HG02852 (cell line): ENCODE data around the gene VWA5B2.
"Not testable (repeated sequence)": the region's sequence is repeated elsewhere in the genome, so short reads cannot be mapped to it uniquely, and the experiment has no call there.

Experiments used
- ATAC-seq: cut with Tn5 transposase; IDR thresholded peaks from one replicate; pipeline ENCODE4 v1.9.1; 2021; ENCODE audit warnings: mild to moderate bottlenecking, moderate library complexity; ENCODE audit not compliant: unreplicated experiment

VWA5B2 gene

GRCh38 chr3:184241141-184241446, 11.7 kb downstream of the VWA5B2 start:
- no peak for ATAC-seq

DNA sequence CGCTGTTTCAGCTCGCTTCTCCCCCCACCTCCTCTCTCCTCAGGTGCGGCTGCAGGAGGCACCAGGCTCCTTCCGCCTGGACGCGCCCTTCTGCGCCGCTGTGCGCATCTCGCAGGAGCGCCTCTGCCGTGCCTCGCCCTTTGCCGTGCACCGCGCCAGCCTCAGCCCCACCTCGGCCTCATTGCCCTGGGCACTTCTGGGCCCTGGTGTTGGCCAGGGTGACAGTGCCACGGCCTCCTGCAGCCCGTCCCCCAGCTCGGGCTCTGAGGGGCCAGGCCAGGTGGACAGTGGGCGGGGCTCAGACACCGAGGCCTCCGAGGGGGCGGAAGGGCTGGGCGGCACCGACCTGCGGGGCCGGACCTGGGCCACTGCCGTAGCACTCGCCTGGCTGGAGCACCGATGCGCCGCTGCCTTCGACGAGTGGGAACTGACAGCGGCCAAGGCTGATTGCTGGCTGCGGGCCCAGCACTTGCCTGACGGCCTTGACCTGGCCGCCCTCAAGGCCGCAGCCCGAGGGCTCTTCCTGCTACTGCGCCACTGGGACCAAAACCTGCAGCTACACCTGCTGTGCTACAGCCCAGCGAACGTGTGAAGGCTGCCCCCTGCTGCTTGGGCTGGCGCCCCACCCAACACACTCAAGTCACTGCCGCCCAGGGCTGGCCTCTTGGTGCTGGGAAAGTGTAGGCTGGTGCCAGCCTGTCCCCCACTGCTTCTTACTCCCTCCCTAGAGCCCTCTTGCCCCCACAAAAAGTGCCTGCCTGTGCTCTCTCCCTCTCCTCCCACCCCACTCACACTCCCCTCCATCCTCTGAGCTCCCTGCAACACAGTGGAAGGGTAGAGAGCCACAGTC, 12.3 kb downstream of the VWA5B2 start:
- ATAC-seq = no peak

DNA sequence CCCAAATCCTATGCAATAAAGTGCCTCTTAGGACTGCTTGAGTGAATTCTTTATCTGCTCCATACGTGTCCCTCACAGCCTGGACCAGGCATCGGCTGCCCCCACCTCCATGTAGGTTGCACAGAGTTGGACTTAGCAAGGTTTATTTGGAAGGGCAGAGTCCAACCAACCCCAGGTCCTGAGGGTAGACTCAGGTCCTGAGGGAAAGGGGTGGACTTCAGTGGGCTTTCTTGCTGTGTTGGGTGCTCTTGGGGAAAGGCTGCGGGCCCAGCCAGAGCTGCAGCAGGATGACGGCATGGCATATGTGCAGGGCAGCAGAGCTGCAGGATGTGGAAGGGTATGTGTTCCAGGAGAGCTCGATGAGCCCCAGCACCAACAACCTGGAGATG, 12.9 kb downstream of the VWA5B2 start:
- ATAC-seq = no peak

GRCh38 chr3:184248454-184249411, 19.3 kb downstream of the VWA5B2 start, which contains the start of gene ALG3:
ALG3 (minus strand) TSS chr3:184248962; CDS start chr3:184248940, 22 bp downstream.
- ATAC-seq = peak; percentile 45

DNA sequence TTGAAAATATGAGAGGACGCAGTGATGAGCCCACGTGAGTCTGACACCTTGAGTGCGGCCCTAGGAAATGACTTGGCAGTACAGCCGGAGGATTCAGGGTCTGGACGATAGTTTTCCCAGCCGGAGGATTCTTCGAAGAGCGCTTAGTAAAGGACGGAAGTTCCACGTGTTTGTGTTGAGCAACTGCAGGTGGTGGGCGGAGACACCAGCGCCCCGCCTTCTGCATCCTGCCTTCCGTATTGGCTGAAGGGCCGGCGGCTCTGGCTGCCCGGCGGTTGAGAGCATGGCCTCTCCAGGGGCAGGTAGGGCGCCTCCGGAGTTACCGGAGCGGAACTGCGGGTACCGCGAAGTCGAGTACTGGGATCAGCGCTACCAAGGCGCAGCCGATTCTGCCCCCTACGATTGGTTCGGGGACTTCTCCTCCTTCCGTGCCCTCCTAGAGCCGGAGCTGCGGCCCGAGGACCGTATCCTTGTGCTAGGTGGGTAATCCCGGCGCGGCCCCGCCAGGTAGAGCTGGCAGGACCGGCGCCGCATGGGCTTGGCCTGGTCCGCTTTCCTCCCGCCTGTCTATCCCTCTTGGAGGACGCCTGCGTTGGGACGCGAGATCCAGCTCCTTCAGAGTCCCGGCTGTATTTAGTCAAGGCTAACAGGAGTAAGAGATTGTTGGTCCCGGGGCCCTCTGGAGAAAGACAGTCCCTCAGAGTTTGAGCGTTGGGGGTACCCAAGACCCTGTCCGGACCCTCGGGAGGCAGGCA, 20.2 kb downstream of the VWA5B2 start, which contains the start of gene EEF1AKMT4:
Gene EEF1AKMT4, plus strand, starts transcription at position 261 of the 755 bp plus-strand sequence. Its CDS starts 23 bp downstream, at position 284.
- ATAC-seq = peak; percentile 83

DNA sequence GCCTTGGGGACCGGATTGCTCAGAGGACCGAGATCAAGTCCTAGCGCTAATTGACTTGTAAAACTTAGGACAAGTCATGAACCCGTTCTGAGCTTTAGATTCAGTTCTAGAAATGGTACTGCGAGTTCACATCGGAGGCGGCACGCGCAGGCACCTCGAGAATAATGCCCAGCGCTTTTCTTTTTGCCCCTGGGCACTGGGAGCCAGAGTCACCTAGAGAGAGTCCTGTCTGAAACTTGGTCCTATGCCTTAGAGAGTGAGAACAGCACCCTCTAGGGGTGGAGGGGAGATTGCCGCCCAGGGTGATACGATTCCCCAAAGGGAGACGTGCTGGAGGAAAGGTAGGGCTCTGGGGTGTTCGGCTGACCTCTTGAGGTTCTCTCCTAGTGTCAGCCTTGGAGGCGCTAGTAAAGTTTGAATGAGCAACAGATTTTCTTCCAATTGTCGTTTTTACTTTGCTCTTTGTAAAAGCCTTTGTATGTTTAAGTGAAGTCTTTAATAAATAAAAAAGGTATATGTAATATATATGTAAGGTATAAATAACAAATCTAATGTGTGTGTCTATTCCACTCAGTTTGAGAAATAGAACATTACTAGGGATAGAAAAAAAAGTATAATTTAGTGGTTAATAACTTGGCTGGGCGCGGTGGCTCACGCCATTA, 20.9 kb downstream of the VWA5B2 start:
- peak; percentile 72 for ATAC-seq

DNA sequence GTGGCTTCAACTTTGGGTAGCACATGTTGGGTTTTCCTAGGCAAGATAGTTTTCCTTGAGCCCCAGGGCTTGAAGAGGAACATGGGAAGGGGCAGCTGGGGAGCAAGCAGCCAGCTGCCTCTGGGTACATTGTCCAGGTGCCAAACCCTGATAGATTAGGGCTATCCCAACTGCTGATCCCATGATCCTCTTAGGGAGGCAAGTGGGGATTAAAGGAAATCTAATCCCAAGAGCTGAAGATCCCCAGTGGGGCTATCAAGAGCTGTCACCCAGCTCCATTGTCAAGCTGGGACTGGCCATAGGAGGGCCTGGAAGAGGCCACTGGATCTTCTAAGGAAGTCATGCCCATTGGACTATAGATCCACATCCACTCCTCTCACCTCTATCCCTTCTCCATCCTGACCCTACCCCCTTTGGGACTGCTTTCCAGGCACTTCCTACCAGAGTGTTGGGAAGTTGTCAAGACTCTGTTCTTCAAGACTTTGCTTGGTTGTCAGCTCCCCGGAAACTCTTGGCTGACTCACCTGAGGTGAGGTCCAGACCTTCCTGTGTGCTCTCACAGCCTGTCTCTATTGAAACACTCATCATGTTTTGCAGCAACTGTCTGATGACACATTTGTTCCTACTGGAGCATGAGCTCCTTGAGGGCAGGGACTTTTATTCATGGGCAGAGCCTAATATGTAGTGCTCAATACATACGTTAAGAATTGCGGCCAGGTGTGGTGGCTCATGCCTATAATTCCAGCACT, 26.1 kb downstream of the VWA5B2 start:
- ATAC-seq = no peak

GRCh38 chr3:184257083-184257915, 27.9 kb downstream of the VWA5B2 start:
- no peak for ATAC-seq

- ATAC-seq = no peak
These were observed 29.5 kb downstream of the VWA5B2 start for GRCh38 chr3:184258926-184259325.

GRCh38 chr3:184259396-184259877, 30.1 kb downstream of the VWA5B2 start:
- ATAC-seq = no peak

GRCh38 chr3:184259878-184260723, 30.7 kb downstream of the VWA5B2 start:
- ATAC-seq = no peak

- ATAC-seq = no peak
These were observed 31.4 kb downstream of the VWA5B2 start for GRCh38 chr3:184260724-184261269.

- peak; percentile 49 for ATAC-seq
These were observed 32.0 kb downstream of the VWA5B2 start, which contains the start of gene CAMK2N2 for GRCh38 chr3:184261270-184261853. CAMK2N2 (minus strand) TSS chr3:184261553; CDS start chr3:184261285, 268 bp downstream.

DNA sequence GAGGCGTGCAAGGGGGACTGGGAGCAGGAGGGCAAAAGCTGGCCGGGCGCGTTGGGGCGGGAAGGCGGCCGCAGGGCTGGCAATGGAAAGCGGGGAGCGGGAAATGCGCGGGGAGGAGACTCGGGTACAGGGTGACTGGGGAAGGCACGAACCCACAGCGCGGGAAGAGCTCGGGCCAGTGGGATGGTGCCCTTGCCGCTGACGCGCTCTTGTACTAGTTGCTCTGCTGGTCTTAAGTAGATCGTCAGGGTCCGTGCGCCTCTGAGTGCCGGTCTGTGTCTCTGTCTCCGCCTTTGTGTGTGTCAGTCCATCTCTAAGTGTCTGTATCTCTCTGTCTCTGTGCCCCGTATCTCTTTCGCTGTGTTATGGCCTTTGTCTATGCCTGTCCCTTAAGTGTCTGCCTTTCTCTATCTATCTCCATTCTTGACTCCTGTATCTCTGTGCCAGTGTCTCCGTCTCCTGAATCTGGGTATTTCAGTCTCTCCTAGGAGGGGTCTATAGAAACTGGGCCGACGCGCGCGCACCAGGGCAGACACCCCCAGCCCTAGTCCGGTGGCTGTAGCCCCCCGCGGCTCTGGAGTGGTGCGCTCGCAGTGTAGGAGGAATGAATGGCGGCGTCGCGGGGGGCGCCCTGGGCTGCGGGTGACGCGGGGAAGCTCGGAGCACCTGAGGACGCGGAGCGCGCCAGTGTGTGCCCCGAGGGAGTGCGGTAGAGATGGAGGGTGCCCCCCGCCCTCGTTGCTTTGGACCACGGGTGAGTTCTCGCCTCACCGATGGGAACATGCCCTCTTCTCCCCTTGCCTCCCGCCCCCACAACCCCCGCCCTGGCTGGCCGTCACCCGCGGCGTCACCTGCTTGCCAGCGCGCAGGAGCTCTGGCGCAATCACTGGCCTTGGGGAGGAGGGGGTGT, 32.7 kb downstream of the VWA5B2 start:
- peak; percentile 16 for ATAC-seq

- no peak for ATAC-seq
These were observed 33.4 kb downstream of the VWA5B2 start for GRCh38 chr3:184262764-184263179.

DNA sequence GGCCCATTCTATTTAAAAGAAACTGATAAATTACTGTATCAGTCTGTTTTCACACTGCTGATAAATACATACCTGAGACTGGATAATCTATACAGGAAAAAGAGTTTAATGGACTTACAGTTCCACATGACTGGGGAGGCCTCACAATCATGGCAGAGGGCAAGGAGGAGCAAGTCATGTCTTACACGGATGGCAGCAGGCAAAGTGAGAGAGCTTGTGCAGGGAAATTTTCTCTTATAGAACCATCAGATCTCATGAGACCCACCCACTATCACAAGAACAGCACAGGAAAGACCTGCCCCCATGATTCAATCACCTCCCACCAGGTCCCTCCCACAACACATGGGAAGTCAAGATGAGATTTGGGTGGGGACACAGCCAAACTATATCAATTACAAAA, 37.9 kb downstream of the VWA5B2 start:
- ATAC-seq = not testable (repeated sequence)
